CD14-positive monocyte (primary cell): ENCODE data around the gene MBP. TPM values are rescaled to one million over a fixed set of nuclear protein-coding genes. Genes with fewer than 3 reads are reported as not detected.
A peak's percentile ranks its signal among the peaks of the same experiment; 100 is the strongest.

Experiments
- DNase-seq, 3 donors: peaks; one replicate each; pipeline ENCODE4 v3.0.0-alpha.2; 2011 to 2022
- H2AFZ ChIP-seq: 2 replicates; pipeline ENCODE4 v1.6.0; 2012; ENCODE audit warnings: mild to moderate bottlenecking, low read depth, low read length, inconsistent platforms; ENCODE audit not compliant: insufficient read depth, poor library complexity, severe bottlenecking
- H3K27ac ChIP-seq, 2 donors: 1 replicate in 1 of 2; 2 replicates in 1 of 2; pipeline ENCODE4 v1.5.1; 2012 to 2013; ENCODE audit warnings: low read length in 2 of 2, control low read depth in 1 of 2, inconsistent platforms in 1 of 2, low read depth in 1 of 2, mild to moderate bottlenecking in 1 of 2
- H3K27me3 ChIP-seq, 2 donors: one replicate each; pipeline versions ENCODE4 v1.6.0 to v1.6.1; 2011 to 2013; ENCODE audit warnings: low read length in 2 of 2; ENCODE audit not compliant: control insufficient read depth in 2 of 2, insufficient read depth in 2 of 2
- H3K36me3 ChIP-seq, 2 donors: replicated peaks in 1 of 2; 1 replicate in 1 of 2; 2 replicates in 1 of 2; pipeline versions ENCODE4 v1.5.1 to v1.6.1; 2012 to 2013; ENCODE audit warnings: low read length in 2 of 2, control low read depth in 1 of 2, inconsistent platforms in 1 of 2, mild to moderate bottlenecking in 1 of 2; ENCODE audit not compliant: insufficient read depth in 2 of 2, control insufficient read depth in 1 of 2
- H3K4me1 ChIP-seq, 2 donors: 1 replicate in 1 of 2; 2 replicates in 1 of 2; pipeline versions ENCODE4 v1.5.1 to v1.6.1; 2012 to 2013; ENCODE audit warnings: low read length in 2 of 2, control low read depth in 1 of 2, inconsistent platforms in 1 of 2, mild to moderate bottlenecking in 1 of 2, moderate library complexity in 1 of 2; ENCODE audit not compliant: insufficient read depth in 2 of 2, control insufficient read depth in 1 of 2
- H3K4me2 ChIP-seq: replicated peaks from 2 replicates; pipeline ENCODE3; 2012; ENCODE audit warnings: low read length, moderate library complexity, mild to moderate bottlenecking; ENCODE audit not compliant: poor library complexity, severe bottlenecking; ENCODE audit errors: extremely low read depth
- H3K4me3 ChIP-seq, 3 experiments: fragments of 200-600 bp in 1 of 3; sonication (generic) in 1 of 3; replicated peaks in 1 of 3; 1 replicate in 2 of 3; 2 replicates in 1 of 3; pipeline ENCODE4 v1.5.1; 2011 to 2013; ENCODE audit warnings: low read length in 3 of 3, mild to moderate bottlenecking in 3 of 3, control low read depth in 2 of 3, low read depth in 2 of 3, inconsistent platforms in 1 of 3, moderate library complexity in 1 of 3
- H3K79me2 ChIP-seq: 2 replicates; pipeline ENCODE4 v1.6.0; 2012; ENCODE audit warnings: mild to moderate bottlenecking, control low read depth, inconsistent platforms, low read length, moderate library complexity; ENCODE audit not compliant: insufficient read depth
- H3K9ac ChIP-seq: 2 replicates; pipeline ENCODE4 v1.6.0; 2017; ENCODE audit warnings: low read length, mild to moderate bottlenecking; ENCODE audit not compliant: insufficient read depth, poor library complexity, severe bottlenecking
- H3K9me3 ChIP-seq, 2 donors: replicated peaks in 1 of 2; 1 replicate in 1 of 2; 2 replicates in 1 of 2; pipeline versions ENCODE4 v1.5.1 to v1.6.1; 2012 to 2013; ENCODE audit warnings: low read length in 2 of 2, control low read depth in 1 of 2; ENCODE audit not compliant: control insufficient read depth in 1 of 2, insufficient read depth in 1 of 2
- H4K20me1 ChIP-seq: 2 replicates; pipeline ENCODE4 v1.6.0; 2012; ENCODE audit warnings: mild to moderate bottlenecking, low read length, control low read depth, moderate library complexity; ENCODE audit not compliant: insufficient read depth
- H3K27ac Mint-ChIP-seq, 7 donors: one replicate each; pipeline ENCODE4 v1.8.0; 2020; ENCODE audit warnings: mild to moderate bottlenecking in 7 of 7, mixed read lengths in 7 of 7, moderate library complexity in 6 of 7, inconsistent platforms in 2 of 7
- H3K27me3 Mint-ChIP-seq, 3 donors: one replicate each; pipeline ENCODE4 v1.8.0; 2021 to 2022; ENCODE audit warnings: low read depth in 3 of 3, mild to moderate bottlenecking in 3 of 3, mixed read lengths in 3 of 3, moderate library complexity in 3 of 3, inconsistent platforms in 1 of 3
- H3K36me3 Mint-ChIP-seq, 2 donors: one replicate each; pipeline ENCODE4 v1.8.0; 2020; ENCODE audit warnings: mixed read lengths in 2 of 2, inconsistent platforms in 1 of 2, mild to moderate bottlenecking in 1 of 2
- H3K4me1 Mint-ChIP-seq: one replicate; pipeline ENCODE4 v1.8.0; 2020; ENCODE audit warnings: mild to moderate bottlenecking, mixed read lengths
- H3K4me3 Mint-ChIP-seq, 2 donors: one replicate each; pipeline ENCODE4 v1.8.0; 2020; ENCODE audit warnings: mild to moderate bottlenecking in 2 of 2, mixed read lengths in 2 of 2, moderate library complexity in 1 of 2
- H3K9me3 Mint-ChIP-seq, 7 donors: one replicate each; pipeline ENCODE4 v1.8.0; 2020 to 2022; ENCODE audit warnings: mixed read lengths in 7 of 7, mild to moderate bottlenecking in 6 of 7, moderate library complexity in 6 of 7, inconsistent platforms in 2 of 7
- CTCF ChIP-seq: fragments of 200-600 bp; IDR thresholded peaks from one replicate; pipeline ENCODE4 v1.8.0; 2022; ENCODE audit warnings: antibody characterized with exemption, mild to moderate bottlenecking
- WGBS: methylation state at CpG from one replicate; pipeline ENCODE4 v1.1.5; 2013; ENCODE audit warnings: missing lambda C conversion rate; ENCODE audit not compliant: insufficient coverage; 5-methylcytosine and 5-hydroxymethylcytosine counted together
- intact Hi-C, 2 donors: fragments of 100-400 bp; cut with micrococcal nuclease; formaldehyde crosslinking; loops; one replicate each; pipeline versions ENCODE4 v1.15.0 to v1.15.1; 2023
- polyA plus RNA-seq, 3 donors: library from polyadenylated mRNA; depleted of rRNA in 1 of 3; unstranded in 2 of 3; stranded (reverse) in 1 of 3; fragments of 300-500 nt in 2 of 3; fragments of >200 nt in 1 of 3; fragmentation: Illumina TruSeq in 2 of 3; gene quantifications; 1 replicate in 2 of 3; 2 replicates in 1 of 3; pipeline ENCODE4 v1.2.3, GENCODE V29; 2012 to 2021

The MBP gene
- polyA plus RNA-seq, 3 donors, result 47.7 to 81.0 (median 50.4) TPM

- Histone ChIP-seq H3K4me2 (no peak overlapping the region), H3K4me3 (peak overlapping the region in 1 of 3 experiments; percentile 46), H2AFZ (no peak overlapping the region), H3K27ac (peak overlapping the region; percentile 94 to 99), H3K27me3 (no peaks in the 10 kb centered on the region), H3K9me3 (no peaks in the 10 kb centered on the region), H3K36me3 (peaks cover 16 to 20% of the 10 kb centered on the region in 2 donors), H3K9ac (peak overlapping the region; percentile 52), H3K79me2 (peaks cover 87% of the 10 kb centered on the region), H3K4me1 (peaks cover 80 to 94% of the 10 kb centered on the region in 2 donors), H4K20me1 (no peaks in the 10 kb centered on the region)
- DNase-seq, result no peak
- WGBS, result 70% methylated on average over 4 of the region's 5 CpGs
- peaks cover 92% of the 10 kb centered on the region for H3K4me1 Mint-ChIP-seq
- peaks cover 0 to 5% (median 0%) of the 10 kb centered on the region in 3 donors for H3K27me3 Mint-ChIP-seq
- peaks cover 45 to 57% of the 10 kb centered on the region in 2 donors for H3K36me3 Mint-ChIP-seq
- intact Hi-C loops, result loop anchor here in 1 of 2 donors (10.0 kb wide), 1 partner anchor 102 kb away; no protein-coding TSS in a partner anchor
- H3K27ac Mint-ChIP-seq, result peak overlapping the region; percentile 94 to 98 (median 97)
- no peak for TF ChIP-seq CTCF
- H3K9me3 Mint-ChIP-seq, result no peaks in the 10 kb centered on the region
- H3K4me3 Mint-ChIP-seq, result no peak overlapping the region
Measured at GRCh38 chr18:77107292-77107691, 25.3 kb downstream of the MBP start.

GRCh38 chr18:77106331-77106730 lies 26.3 kb downstream of the MBP start:
- DNase-seq, result peak in 2 of 3 donors; percentile 54
- Mint-ChIP-seq H3K36me3 (peaks cover 51 to 58% of the 10 kb centered on the region in 2 donors), H3K4me1 (peaks cover 92% of the 10 kb centered on the region), H3K27me3 (peaks cover 0 to 5% (median 0%) of the 10 kb centered on the region in 3 donors), H3K27ac (peak overlapping the region; percentile 26 to 98 (median 86)), H3K9me3 (no peaks in the 10 kb centered on the region), H3K4me3 (peak overlapping the region in 1 of 2 donors; percentile 46)
- Histone ChIP-seq H3K27ac (peak overlapping the region; percentile 15 to 99), H3K4me3 (peak overlapping the region in 1 of 3 experiments; percentile 18), H3K9me3 (no peaks in the 10 kb centered on the region), H3K9ac (no peak overlapping the region), H3K27me3 (no peaks in the 10 kb centered on the region), H4K20me1 (no peaks in the 10 kb centered on the region), H3K36me3 (peaks cover 16 to 20% of the 10 kb centered on the region in 2 donors), H3K4me1 (peaks cover 80 to 94% of the 10 kb centered on the region in 2 donors), H3K79me2 (peaks cover 78% of the 10 kb centered on the region), H2AFZ (no peak overlapping the region), H3K4me2 (peak overlapping the region; percentile 26)
- intact Hi-C loops, result loop anchor here in 1 of 2 donors (10.0 kb wide), 1 partner anchor 102 kb away; no protein-coding TSS in a partner anchor
- no peak for TF ChIP-seq CTCF
- no CpG with 5 or more reads among the region's 15 CpGs for WGBS
